NCI-H69 (cell line): ENCODE data around the gene ALG14.
"Not testable (repeated sequence)": the region's sequence is repeated elsewhere in the genome, so short reads cannot be mapped to it uniquely, and the experiment has no call there.

Source experiments
- DNase-seq: peaks from one replicate; lab custom pipeline; 2025; lab: John Stamatoyannopoulos, UW

ALG14 gene

DNA sequence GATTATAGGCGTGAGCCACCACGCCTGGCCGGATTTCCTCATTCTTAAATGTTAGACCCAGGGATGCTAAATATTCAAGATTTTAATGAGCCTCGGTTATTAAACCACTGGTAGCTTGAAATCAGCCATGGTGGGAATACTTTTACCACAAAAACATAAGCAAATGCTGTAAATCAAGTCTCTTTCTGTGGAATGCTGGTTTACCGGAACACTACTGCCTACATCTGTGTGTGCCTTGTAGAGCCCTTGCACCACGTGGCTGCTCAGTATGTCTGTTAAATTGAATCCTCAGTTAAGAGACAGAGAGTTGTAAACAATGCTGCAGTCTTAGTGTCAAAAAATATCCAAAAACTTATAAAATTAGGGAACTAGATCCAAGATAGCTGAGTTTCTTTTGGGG, 119.0 kb downstream of the ALG14 start:
- no peak for DNase-seq

GRCh38 chr1:94953107-94953506, 119.6 kb downstream of the ALG14 start:
- DNase-seq, result peak; percentile 3

DNA sequence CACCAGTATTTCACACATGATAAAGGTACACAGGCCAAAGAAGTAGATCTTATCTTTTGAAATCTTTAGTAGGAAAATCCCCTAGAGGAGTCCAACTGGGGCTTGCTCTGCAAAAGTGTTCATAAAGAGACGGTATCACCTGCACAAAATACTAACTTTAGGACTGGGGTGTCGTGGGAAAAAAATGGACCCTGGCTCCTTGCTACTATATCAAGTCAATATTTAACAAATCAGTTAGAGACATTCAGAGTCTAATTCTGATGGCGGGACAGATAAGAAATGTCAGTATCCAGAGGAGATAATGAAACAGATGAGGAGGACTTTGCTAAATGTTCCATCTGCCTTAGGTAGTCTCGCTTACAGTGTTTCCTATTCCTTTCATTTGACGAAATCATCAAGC, 120.2 kb downstream of the ALG14 start:
- no peak for DNase-seq

DNA sequence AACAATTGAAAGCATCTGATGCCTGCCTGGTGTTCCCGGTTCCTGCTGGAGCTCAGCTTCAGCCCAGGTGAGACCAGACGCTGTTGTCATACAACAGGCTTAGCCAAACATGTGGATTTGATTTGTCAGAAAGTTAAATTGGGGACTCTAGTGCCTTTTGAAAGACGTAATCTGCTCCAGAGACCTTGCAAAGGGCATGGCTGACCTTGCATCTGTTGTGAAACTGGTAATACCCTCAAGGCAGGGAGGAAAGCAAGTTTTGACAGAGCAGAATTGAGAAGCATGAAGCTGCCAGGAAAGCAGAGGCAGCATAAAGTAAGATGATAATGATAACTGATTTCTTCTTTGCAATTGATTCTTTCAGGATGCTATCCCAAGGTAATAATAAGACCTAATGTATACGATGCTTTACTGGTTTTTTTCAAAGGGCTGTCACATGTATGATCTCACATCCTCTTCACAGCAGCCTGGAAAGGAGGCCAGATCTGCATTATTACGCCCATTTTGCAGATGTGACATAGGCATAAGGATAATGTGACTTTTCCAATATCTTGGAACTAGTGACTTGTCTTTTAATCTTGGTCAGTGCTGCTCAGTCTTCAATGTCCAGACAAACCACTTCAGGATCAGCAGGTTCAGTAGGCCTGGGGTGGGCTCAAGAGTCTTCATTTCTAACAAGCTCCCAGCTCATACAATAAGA, 121.1 kb downstream of the ALG14 start:
- DNase-seq, result peak; percentile 3

DNA sequence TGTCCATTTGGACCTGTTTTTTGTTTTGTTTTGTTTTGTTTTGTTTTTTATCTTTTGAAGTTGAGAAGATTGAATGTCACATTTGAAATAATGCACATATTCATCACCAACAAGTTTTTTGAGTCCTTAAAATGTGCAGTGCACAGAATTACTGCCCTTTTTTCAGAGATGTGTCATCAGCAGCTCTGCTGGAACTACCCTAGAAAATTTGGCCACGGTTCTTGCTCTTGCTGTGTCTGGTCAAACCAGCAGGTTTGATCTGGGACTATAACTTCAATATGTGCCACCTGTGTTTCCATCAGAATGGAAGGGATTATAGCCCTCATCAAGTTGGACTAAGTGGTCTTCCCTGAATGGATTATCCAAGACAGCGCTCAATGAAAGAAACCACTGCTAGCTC, 121.7 kb downstream of the ALG14 start:
- no peak for DNase-seq

GRCh38 chr1:94949681-94950661, 122.8 kb downstream of the ALG14 start:
- DNase-seq, result peak; percentile 71

GRCh38 chr1:94947437-94947836, 125.3 kb downstream of the ALG14 start:
- DNase-seq, result no peak

GRCh38 chr1:94946886-94947285, 125.9 kb downstream of the ALG14 start:
- DNase-seq, result no peak

DNA sequence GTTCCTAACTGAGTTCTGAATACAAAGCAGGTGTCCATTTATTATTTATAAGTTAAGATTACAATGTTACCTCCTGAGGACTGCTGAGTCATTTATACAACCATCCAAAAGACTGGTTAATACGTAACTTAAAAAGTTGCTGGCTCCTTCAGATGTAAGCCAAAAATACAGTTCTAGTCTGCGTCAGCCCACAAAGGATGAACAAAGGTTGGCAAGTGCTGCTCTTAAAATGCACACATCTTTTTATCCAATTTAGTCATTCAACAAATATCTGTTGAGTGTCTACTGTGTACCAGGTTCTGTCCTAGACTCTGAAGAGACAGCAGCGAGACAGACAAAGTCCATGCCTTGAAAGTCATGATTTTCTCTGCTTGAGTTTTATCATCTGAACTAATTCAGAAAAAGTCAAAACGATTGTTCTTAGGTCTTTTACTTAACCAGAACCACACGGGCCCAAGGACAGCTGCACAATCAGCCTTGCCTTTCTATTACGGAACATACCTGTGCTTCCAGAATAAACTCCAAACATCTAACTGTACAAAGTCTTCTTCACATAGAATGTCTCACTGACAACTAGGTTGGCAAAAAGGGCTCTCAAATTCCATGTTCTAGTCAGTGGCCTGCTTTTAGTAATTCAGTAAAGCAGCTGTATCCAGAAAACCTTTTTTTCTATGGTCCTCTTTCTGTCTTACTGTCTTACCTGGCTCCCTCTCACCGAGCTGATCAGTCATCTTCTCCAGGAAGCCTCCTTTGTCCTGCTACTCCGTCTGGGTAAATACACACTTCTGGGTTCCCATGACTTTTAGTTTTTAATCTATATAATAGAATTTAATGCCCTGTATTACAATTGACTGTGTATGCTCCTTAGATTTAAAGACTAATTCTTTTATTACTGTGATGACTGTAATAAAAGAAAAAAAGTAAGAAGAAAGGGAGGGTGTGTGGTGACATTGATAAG, 130.3 kb downstream of the ALG14 start:
- DNase-seq, result no peak

DNA sequence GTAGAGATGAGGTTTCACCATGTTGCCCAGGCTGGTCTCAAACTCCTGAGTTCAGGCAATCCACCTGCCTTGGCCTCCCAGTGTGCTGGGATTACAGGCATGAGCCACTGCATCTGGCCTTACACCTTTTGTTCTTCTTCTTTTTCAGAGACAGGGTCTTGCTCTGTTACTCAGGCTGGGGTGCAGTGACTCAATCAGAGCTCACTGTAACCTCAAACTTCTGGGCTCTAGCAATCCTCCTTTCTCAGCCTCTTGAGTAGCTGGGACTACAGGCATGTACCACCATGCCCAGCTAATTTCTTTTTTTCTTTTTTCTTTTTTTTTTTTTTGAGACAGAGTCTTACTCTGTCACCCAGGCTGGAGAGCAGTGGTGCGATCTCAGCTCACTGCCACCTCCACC, 131.3 kb downstream of the ALG14 start:
- not testable (repeated sequence) for DNase-seq

DNA sequence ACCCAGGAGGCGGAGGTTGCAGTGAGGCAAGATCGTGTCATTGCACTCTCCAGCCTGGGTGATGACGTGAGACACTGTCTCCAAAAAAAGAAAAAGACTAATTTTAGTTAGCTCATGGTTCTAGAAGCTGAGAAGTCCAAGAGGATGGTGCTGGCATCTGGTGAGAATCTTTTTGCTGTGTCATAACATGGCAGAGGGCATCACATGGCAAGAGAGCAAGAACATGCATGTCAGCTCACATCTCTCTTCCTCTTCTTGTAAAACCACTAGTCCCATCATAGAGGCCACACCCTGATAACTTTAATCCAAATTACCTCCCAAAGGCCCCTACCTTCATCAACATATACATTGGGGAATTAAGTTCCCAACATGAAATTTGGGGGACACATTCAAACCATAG, 132.0 kb downstream of the ALG14 start:
- DNase-seq, result no peak

DNA sequence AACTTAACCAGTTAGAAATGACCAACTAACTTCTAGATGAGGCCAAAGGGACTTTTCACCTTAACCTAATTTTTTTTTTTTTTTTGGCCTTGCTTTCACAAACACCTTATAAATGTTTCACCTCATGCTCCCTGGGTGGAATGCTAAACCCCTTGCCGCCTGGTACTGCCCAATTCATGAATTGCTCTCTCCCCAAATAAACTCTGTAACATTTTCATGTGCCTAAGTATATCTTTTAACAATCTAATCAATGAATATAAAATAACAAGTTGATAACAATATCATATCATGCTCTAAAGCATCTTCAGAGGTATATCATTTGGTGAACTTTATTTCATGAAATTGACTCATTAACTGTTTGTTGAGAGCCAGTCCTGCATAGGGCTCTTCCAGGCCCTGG, 134.9 kb downstream of the ALG14 start:
- DNase-seq, result no peak

DNA sequence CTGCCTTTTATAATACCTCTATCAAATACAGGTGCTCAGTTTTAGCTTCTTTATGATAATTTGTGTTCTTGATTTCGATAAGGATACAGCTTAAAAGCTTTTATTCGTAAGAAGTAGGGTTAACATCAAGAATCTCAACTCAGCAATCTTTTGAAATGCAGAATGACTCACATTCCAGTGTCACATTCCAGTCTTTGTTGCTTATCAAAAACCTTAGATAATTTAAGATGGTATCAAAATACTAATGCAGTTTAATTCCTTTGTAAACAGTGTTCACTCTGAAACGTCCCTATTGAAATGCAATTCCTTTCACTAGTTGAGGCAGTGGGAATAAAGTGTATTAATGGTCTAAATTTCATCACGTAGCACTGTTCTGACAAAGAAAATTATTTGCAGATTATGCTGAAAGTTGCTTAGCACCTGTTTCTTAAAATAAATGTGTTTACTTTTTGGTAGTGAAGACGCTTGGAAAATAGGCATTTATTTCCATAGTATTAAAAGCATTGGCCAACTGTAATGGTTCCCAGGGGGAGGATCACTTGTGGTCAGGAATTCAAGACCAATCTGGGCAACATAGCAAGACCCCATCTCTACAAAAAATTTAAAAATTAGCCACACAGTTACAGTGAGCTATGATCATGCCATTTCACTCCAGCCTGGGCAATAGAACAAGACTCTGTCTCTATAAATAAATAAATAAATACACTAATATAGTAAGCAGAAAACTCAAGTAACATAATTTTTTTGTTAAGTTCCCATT, 135.7 kb downstream of the ALG14 start:
- DNase-seq, result no peak

- DNase-seq, result no peak
Measured at GRCh38 chr1:94935476-94935875, 137.3 kb downstream of the ALG14 start.

DNA sequence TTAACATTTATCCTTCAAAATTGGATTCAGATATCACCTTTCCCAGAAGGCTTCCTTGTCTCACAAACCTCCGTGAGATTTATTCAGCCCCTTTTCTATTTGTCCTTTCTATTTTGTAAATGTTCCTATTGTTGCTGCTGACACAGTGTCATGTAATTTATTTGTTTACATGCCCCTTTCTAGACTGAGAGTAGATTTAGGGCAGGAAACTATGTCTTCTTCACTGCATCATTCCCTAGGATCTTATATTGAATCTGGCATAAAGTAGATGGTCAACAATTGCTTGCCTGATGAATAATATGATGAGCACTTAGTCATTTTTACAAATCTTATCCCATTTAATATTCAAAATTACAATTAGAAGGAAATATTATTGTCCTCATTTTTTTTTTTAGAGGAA, 137.7 kb downstream of the ALG14 start:
- peak; percentile 55 for DNase-seq

- DNase-seq, result peak; percentile 60
Measured at GRCh38 chr1:94934551-94934950, 138.2 kb downstream of the ALG14 start.

DNA sequence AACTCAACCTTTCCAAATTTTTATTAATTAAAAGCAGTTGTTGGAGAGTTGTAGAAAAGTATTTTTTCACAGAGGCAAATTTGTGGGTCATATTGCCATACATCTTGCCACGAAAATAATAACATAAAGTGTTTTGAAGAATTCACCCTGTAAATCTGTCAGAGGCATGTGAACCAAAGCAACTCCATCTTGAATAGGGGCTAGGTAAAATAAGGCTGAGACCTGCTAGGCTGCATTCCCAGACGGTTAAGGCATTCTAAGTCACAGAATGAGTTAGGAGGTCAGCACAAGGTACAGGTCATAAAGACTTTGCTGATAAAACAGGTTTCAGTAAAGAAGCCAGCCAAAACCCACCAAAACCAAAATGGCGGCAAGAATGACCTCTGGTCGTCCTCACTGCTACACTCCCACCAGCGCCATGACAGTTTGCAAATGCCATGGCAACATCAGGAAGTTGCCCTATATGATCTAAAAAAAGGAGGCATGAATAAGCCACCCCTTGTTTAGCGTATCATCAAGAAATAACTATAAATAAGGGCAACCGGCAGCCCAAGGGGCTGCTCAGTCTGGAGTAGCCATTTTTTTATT, 141.4 kb downstream of the ALG14 start:
- DNase-seq, result no peak

DNA sequence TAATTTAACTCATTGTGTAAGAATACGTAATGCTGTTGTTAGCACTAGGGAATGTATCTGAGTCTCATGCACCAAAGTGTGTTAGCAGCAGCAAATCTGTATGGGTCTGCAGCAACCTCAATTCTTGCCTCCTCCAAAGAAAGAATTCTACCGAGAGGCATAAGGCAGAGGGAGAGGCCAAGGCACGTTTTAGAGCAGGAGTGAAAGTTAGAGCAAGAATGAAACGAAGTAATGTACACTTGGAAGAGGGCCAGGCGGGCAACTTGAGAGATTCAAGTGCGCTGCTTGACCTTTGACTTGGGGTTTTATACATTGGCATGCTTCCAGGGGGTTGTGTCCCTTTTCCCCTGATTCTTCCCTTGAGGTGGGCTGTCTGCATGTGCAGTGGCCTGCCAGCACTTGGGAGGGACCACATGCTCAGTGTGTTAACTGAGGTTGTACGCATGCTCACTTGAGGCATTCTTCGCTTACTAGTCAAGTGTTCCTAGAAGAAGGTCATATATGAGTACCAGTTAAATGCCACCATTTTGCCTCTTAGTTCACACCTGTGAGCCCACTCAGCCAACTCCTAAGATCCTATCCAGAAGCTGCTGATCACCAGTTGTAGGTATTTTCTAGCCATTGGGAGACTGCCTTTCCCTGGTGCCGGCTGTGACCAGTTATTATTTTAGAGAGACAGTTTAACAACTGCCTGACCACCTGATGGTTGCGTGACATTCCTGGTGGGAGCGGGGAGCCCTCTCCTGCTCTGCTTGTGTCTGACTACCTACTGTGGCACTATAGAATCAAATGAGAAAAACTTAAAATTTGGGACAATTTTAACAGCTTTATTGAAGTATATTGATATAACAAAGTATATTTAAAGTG, 143.2 kb downstream of the ALG14 start:
- no peak for DNase-seq

- DNase-seq, result no peak
Measured at GRCh38 chr1:94928293-94928939, 144.3 kb downstream of the ALG14 start.
